Keratinocyte (primary cell): ENCODE measurements around the gene ZSWIM7. TPM values are rescaled to one million over a fixed set of nuclear protein-coding genes. Genes with fewer than 3 reads are reported as not detected.

Source experiments
- DNase-seq: peaks from one replicate; pipeline ENCODE4 v3.0.0-alpha.2; 2011; ENCODE audit warnings: low read depth, missing footprints, low spot score
- FAIRE-seq: peaks from 2 replicates; lab custom pipeline; 2011; peaks lifted over from hg19 to GRCh38; lab: Jason Lieb, UNC
- H2AFZ ChIP-seq: 2 replicates; pipeline ENCODE4 v1.6.0; 2012; ENCODE audit warnings: low read length, control low read depth, inconsistent platforms; ENCODE audit not compliant: control insufficient read depth
- H3K27ac ChIP-seq: 2 replicates; pipeline ENCODE4 v1.5.1; 2011; ENCODE audit warnings: low read length; ENCODE audit not compliant: control insufficient read depth, insufficient read depth
- H3K27me3 ChIP-seq: 3 replicates; pipeline ENCODE4 v1.6.0; 2011; ENCODE audit warnings: low read length; ENCODE audit not compliant: control insufficient read depth, insufficient read depth; ENCODE audit errors: extremely low read depth
- H3K36me3 ChIP-seq, 2 experiments: 2 replicates in 1 of 2; 3 replicates in 1 of 2; pipeline ENCODE4 v1.5.1; 2011; ENCODE audit warnings: low read length in 2 of 2, mild to moderate bottlenecking in 1 of 2; ENCODE audit not compliant: control insufficient read depth in 2 of 2, insufficient read depth in 2 of 2; ENCODE audit errors: extremely low read depth in 1 of 2
- H3K4me1 ChIP-seq: 3 replicates; pipeline ENCODE4 v1.5.1; 2011; ENCODE audit warnings: low read length; ENCODE audit not compliant: control insufficient read depth, insufficient read depth; ENCODE audit errors: extremely low read depth
- H3K4me2 ChIP-seq: 3 replicates; pipeline ENCODE4 v1.6.0; 2011; ENCODE audit warnings: low read depth, low read length; ENCODE audit not compliant: control insufficient read depth, insufficient read depth; ENCODE audit errors: extremely low read depth
- H3K4me3 ChIP-seq, 3 experiments: fragments of 200-600 bp in 1 of 3; sonication (generic) in 1 of 3; 2 replicates in 2 of 3; 3 replicates in 1 of 3; pipeline ENCODE4 v1.5.1; 2011 to 2016; ENCODE audit warnings: low read length in 3 of 3, mild to moderate bottlenecking in 3 of 3, control low read depth in 2 of 3, inconsistent platforms in 1 of 3, low read depth in 1 of 3, mixed read lengths in 1 of 3, mixed run types in 1 of 3, moderate library complexity in 1 of 3; ENCODE audit not compliant: control insufficient read depth in 2 of 3, insufficient read depth in 2 of 3; ENCODE audit errors: extremely low read depth in 1 of 3
- H3K79me2 ChIP-seq: 2 replicates; pipeline ENCODE4 v1.6.0; 2012; ENCODE audit warnings: low read length; ENCODE audit not compliant: control insufficient read depth, insufficient read depth
- H3K9ac ChIP-seq: 3 replicates; pipeline ENCODE4 v1.6.0; 2011; ENCODE audit warnings: low read length; ENCODE audit not compliant: control insufficient read depth, insufficient read depth; ENCODE audit errors: extremely low read depth
- H3K9me1 ChIP-seq: 3 replicates; pipeline ENCODE4 v1.6.0; 2011; ENCODE audit warnings: low read length; ENCODE audit not compliant: control insufficient read depth, insufficient read depth; ENCODE audit errors: extremely low read depth
- H3K9me3 ChIP-seq: 2 replicates; pipeline ENCODE4 v1.5.1; 2012; ENCODE audit warnings: low read depth, low read length; ENCODE audit not compliant: control insufficient read depth
- H4K20me1 ChIP-seq: 3 replicates; pipeline ENCODE4 v1.6.0; 2011; ENCODE audit warnings: low read length; ENCODE audit not compliant: control insufficient read depth, insufficient read depth; ENCODE audit errors: extremely low read depth
- EZH2 ChIP-seq: IDR thresholded peaks from one replicate; pipeline ENCODE4 v1.6.1; 2012; ENCODE audit warnings: inconsistent platforms, mild to moderate bottlenecking, low read length, moderate library complexity
- dilution Hi-C: fragments of 300-500 bp; cut with MboI; formaldehyde crosslinking; loops from one replicate; pipeline ENCODE4 v1.7.0; 2020; ENCODE audit warnings: low sequenced_read_pairs; ENCODE audit not compliant: extremely low pct_ligation_motif_present
- polyA plus RNA-seq, 5 experiments: library from polyadenylated mRNA; depleted of rRNA in 3 of 5; stranded (reverse) in 3 of 5; stranded (forward) in 1 of 5; unstranded in 1 of 5; fragments of >200 nt; gene quantifications; 1 replicate in 1 of 5; 2 replicates in 3 of 5; 3 replicates in 1 of 5; pipeline versions ENCODE4 v1.2.1 to v1.2.3, GENCODE V29; 2011 to 2012; ENCODE audit warnings: missing spikeins in 2 of 5, low read depth in 1 of 5, low replicate concordance in 1 of 5
- TF ChIP-seq, protein P1 (sequence below), 3 experiments: IDR thresholded peaks in 1 of 3; conservative IDR thresholded peaks in 1 of 3; optimal IDR thresholded peaks in 1 of 3; 2 replicates in 2 of 3; 3 replicates in 1 of 3; pipeline versions ENCODE3 to v1.5.1; 2011; ENCODE audit warnings: low read length in 3 of 3, mild to moderate bottlenecking in 3 of 3, moderate library complexity in 2 of 3, control low read depth in 1 of 3, inconsistent platforms in 1 of 3; ENCODE audit not compliant: insufficient read depth in 2 of 3; ENCODE audit errors: extremely low read depth in 1 of 3

ZSWIM7 gene
- polyA plus RNA-seq, 1 donor (not counting 4 experiments of a cell fraction or from before 2014, with no cell fraction given), result 47.1 TPM

DNA sequence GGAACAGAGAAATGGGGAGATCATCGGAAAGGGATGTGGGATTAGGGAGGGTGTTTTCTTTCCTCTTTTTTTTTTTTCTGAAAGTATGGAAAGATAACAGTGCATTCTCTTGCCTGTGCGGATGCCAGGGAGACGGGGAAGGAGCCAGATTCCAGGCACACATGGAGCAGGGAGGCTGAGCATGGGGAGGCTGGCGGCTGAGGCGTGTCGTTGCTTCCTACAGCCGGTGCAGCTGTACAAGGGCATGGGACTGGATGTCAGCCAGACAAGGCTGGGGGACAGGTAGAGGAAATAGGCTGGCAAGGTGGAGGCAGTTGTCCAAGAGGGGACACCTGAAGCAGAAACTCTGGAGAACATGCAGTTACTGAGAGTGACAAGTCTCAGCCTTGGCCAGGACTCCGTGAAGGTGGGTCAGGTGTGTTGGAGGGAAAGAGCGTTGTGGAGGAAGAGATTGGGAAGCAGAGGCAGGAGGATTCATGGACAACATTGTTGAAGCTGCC lies 71.2 kb downstream of the ZSWIM7 start:
- no peak overlapping the region for H3K9ac ChIP-seq
- DNase-seq (no peak), FAIRE-seq (no peak)
- H3K36me3 ChIP-seq, result no peaks in the 10 kb centered on the region
- H3K4me1 ChIP-seq, result no peaks in the 10 kb centered on the region
- H3K9me3 ChIP-seq, result no peaks in the 10 kb centered on the region
- TF ChIP-seq, protein P1, sequence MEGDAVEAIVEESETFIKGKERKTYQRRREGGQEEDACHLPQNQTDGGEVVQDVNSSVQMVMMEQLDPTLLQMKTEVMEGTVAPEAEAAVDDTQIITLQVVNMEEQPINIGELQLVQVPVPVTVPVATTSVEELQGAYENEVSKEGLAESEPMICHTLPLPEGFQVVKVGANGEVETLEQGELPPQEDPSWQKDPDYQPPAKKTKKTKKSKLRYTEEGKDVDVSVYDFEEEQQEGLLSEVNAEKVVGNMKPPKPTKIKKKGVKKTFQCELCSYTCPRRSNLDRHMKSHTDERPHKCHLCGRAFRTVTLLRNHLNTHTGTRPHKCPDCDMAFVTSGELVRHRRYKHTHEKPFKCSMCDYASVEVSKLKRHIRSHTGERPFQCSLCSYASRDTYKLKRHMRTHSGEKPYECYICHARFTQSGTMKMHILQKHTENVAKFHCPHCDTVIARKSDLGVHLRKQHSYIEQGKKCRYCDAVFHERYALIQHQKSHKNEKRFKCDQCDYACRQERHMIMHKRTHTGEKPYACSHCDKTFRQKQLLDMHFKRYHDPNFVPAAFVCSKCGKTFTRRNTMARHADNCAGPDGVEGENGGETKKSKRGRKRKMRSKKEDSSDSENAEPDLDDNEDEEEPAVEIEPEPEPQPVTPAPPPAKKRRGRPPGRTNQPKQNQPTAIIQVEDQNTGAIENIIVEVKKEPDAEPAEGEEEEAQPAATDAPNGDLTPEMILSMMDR (optimal IDR thresholded peaks at IDR 0.05 in 1 of 3, IDR thresholded peaks at IDR 0.05 in 1 of 3, conservative IDR thresholded peaks at IDR 0.05 in 1 of 3; ENCODE audit: extremely low read depth in 1 of 3, insufficient read depth in 2 of 3, low read length in 3 of 3), result no peak
- no peak for TF ChIP-seq EZH2
- H3K27me3 ChIP-seq, result peaks cover 3% of the 10 kb centered on the region
- H3K79me2 ChIP-seq, result no peaks in the 10 kb centered on the region
- dilution Hi-C loops, result no loop called here
- H3K9me1 ChIP-seq, result no peaks in the 10 kb centered on the region
- H3K27ac ChIP-seq, result no peak overlapping the region
- no peak overlapping the region for H3K4me3 ChIP-seq
- no peak overlapping the region for H3K4me2 ChIP-seq
- no peak overlapping the region for H2AFZ ChIP-seq
- H4K20me1 ChIP-seq, result no peaks in the 10 kb centered on the region

Other genes with a start within 250 kb of the ZSWIM7 start
- 43.8 to 50.0 TPM (median 47.1 TPM) in 3 replicates for gene ADORA2B, start 54.6 kb downstream of the ZSWIM7 start, polyA plus RNA-seq
- gene TTC19, start 120 bp upstream of the ZSWIM7 start, polyA plus RNA-seq, result 7.1 to 14.3 TPM (median 8.3 TPM) in 3 replicates
- gene NCOR1, start 215.8 kb upstream of the ZSWIM7 start, polyA plus RNA-seq, result 58.2 to 80.9 TPM (median 59.8 TPM) in 3 replicates
- 17.0 to 30.4 TPM (median 21.5 TPM) in 3 replicates for gene PIGL, start 217.5 kb upstream of the ZSWIM7 start, polyA plus RNA-seq